Stimulated activated naive CD4-positive, alpha-beta T cell treated with Interleukin-2 at 50 U/mL for 16 hours (primary cell): ENCODE data around the gene MYD88.
"Not testable (repeated sequence)": the region's sequence is repeated elsewhere in the genome, so short reads cannot be mapped to it uniquely, and the experiment has no call there.

Experiments
- DNase-seq: peaks from one replicate; lab custom pipeline; 2025; lab: John Stamatoyannopoulos, UW

MYD88 gene

DNA sequence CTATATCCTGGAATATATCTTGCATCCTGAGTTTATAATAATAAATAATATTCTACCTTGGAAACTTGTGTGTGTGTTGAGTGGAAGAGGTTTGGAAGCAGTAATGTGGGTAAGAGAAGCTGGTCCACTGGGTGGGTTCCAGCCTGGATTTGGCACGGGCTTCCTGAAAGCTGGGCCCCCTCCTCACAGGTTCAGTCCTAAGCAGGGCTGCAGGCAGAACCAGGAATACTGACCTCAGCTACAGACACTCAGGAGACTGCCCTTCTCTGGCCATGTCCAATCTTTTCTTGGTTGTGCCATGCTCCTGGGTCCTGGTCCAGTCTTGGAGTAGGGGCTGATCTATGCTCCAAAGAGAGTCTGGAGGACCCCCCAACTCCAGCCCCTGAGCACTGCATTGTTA lies 4.5 kb downstream of the MYD88 start:
- no peak for DNase-seq

GRCh38 chr3:38143511-38143910 lies 5.0 kb downstream of the MYD88 start:
- DNase-seq: no peak

DNA sequence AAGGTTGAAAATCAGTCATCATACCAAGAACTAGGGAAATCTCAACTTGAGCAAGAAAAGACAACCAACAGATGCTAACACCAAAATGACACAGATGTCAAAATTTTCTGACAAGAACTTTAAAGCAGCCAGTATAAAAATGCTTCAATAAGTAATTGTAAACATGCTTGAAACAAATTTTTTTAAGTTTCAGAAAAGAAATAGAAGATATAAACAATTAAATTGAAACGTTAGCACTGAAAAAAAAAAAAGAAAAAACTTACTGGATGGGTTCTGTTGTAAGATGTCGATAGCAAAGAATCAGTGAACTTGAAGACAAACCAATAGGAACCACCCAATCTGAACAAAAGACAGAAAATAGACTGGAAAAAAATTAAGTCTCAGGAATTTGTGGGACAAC lies 8.0 kb downstream of the MYD88 start:
- DNase-seq: no peak

DNA sequence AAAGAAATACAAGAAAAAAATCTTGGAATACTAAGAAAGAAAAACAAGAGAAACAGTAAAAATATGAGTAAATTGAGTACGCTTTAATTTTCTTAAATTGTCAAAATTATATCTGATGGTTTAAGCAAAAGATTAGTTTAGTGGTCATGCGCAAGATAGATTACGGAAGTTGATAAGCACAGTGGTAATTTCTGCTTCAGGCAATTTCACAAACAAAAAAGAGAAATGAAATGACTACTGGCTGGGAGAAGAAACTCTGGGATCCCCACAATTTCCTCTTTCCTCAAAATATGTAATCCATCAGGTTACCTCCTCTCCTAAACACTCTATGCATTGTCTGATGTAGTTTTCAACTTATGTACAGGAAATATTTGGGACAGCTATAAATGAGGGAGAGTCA lies 9.0 kb downstream of the MYD88 start:
- no peak for DNase-seq

DNA sequence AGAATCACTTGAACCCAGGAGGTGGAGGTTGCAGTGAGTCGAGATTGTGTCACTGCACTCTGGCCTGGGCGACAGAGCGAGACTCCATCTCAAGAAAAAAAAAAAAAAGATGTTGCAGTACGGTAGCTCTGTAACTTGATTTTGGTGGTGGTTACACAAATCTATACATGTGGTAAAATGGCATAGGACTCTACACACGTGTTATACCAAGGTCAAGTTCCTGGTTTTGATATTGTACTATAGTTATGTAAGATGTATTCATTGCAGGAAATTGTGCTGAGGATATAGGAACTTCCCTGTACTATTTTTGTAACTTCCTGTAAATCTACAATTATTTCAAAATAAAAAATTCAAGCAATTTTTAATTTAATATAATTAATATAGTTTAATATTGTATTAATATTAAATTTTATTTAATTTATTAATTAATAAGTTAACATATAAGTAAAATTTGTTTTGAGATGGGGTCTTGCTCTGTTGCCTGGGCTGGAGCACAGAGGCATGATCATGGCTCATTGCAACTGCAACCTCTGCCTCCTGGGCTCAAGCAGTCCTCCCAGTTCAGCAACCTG lies 9.9 kb downstream of the MYD88 start:
- DNase-seq: no peak

DNA sequence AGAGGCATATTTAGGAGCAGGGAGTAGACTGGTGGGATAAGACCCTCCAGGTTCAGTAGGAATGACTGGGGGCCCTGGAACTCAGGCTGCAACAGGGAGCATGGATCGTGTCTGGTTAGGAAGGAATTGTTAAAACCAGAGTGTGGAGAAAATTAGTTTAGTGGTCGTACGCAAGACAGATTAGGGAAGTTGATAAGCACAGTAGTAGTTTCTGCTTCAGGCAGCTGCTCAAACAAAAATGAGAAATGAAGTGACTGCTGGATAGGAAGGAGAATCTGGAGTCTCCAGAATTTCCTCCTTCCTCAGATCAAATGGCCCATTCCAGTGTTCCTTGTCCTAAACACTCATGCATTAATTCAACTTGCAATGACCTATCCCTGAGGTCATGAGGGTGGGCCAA lies 11.2 kb downstream of the MYD88 start:
- DNase-seq: no peak

DNA sequence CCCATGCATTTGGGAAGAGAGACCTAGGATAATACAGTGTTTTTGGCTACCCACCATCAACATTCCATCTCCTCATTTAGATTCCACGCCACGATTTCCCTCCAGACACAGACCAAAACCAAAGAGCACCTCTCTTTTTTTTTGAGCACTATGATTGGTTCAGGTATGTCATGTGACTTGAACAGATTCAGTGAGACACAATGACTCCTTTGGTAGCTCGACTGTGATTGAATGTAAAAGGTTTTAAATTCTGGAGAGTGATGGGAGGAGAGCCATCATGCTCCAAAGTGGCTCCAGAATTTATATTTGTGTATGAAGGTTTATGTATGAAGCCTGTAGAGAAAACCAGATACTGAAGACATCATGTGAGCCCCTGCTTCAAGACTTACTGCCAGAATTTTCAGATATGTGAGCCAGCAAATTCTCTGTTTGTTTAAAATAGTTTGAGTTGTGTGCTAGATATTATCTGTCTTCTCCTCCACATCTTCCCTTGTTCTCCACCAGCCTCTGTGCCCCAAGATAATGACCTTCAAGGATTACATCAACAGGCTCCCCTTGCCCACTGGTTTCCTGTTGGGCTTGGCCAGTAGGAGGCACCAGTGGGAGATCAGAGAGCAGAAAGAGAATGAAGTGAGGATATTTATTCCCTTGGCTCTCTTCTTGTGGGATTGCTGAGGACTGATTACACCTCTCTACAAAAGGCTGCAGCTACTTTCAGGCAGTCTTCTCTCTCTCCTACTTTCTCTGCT lies 12.5 kb downstream of the MYD88 start:
- DNase-seq: no peak

DNA sequence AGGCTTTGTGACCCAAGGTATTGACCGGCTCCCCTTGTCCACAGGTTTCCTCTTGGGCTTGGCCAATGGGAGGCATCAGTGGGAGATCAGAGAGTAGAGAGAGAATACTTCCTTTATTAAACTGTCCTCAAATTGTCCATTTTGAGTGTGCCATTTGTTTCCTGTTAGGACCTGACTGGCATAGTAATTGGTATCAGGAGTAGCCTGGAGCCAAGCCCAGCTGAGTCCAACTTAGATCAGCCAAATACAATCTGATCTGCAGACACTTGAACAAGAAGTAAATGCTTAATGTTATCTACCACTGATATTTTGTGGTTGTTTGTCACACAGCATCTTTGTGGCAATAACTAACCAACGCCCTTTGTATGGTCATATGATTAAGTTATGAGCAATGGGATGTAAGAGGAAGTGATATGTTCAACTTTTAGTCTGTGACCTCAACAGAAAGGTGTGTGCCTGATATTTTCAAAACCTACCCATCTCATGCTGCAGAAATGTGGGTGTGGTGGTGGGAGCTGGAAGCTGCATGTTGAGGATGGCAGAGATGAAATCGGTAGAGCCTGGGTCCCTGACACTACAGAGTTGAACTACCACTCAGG lies 13.3 kb downstream of the MYD88 start:
- no peak for DNase-seq

GRCh38 chr3:38152609-38153008 lies 14.1 kb downstream of the MYD88 start:
- DNase-seq: no peak

DNA sequence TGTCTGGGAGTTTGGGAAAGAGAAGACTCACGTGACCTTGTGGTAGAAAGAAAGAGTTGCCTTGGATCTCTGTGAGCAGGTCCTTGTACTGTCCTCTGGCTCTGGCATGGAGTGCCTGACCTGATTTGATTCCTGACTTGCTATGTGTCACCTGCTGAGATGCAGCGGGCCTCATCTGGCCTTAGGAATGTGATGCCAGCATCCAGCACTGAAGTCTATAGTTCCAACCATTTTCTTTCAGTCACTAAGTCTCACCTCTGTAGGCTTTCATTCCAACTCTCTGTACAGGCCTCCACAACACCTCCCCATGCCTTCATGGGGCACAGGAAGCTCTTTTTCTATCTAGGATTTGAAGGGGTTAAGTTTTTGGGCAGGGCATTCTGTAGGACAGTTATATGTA lies 14.8 kb downstream of the MYD88 start:
- no peak for DNase-seq

DNA sequence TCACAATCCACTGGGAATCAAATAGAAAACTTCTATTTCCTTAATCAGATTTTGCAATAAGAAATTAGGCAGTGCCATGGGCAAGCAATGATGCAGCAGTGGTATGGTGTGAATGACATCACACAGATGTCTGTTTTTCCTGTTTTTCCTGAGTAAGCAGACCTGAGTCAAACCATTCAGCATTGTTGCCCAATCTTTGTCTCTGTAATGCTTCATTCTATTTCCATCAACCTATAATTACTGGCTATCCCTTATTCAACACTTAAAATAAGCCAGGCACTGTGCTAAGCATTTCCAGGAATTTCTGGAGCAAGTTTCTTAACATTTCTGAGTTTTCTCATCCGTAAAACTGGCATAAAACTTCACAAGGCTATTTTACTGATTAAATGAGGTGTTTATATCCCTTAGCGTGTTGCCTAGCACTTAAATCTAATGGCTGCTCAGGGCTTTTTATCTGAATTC lies 15.6 kb downstream of the MYD88 start:
- no peak for DNase-seq

- no peak for DNase-seq
Observed at GRCh38 chr3:38154625-38155255, 16.3 kb downstream of the MYD88 start.

- no peak for DNase-seq
Observed at GRCh38 chr3:38155825-38156224, 17.4 kb downstream of the MYD88 start.

DNA sequence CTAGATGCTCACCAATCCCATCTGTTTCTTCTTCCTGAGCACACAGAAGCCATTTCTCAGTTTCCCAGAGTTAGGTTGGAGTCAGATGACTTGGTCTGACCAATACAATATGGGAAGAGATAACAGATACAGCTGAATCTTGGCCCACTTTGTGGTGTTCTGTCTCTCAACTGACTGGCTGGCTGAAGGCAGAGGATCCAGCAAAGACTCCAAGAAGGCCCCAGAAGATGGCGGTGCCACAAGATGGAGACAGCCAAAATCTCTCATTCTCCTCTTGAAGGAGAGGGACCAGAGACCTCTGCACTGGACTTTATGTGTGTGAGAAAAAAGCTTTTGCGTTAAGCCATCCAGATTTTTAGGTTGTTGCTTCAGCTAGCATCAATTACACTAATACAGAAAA lies 18.7 kb downstream of the MYD88 start:
- DNase-seq: no peak

- DNase-seq: no peak
Observed at GRCh38 chr3:38157595-38157994, 19.1 kb downstream of the MYD88 start.

DNA sequence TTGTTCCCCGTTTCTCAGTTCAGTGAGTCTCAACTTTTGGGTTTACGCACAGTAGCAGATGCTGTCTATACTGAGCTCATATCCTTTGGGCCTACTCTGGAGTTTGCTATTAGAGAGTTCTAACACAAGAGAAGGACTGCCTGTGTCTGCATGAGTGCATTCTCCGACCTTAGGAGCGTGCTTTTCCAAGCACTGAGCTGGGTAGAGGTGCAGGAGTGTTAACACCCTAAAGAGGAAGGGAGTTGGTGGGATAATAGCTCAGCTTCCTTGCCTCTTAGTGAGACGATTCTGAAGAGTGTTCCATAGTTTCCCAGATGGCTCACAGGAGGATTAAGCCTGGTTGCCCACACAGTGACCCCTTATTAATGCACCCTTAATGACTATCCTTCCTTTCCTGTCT lies 20.0 kb downstream of the MYD88 start:
- DNase-seq: no peak

GRCh38 chr3:38160704-38161103 lies 22.2 kb downstream of the MYD88 start:
- DNase-seq: not testable (repeated sequence)

- DNase-seq: no peak
Observed at GRCh38 chr3:38163117-38163840, 24.8 kb downstream of the MYD88 start.

GRCh38 chr3:38163841-38164642 lies 25.6 kb downstream of the MYD88 start:
- no peak for DNase-seq

GRCh38 chr3:38164643-38164951 lies 26.1 kb downstream of the MYD88 start:
- no peak for DNase-seq

GRCh38 chr3:38164952-38165721 lies 26.7 kb downstream of the MYD88 start, which contains the start of gene OXSR1:
OXSR1 (plus strand) TSS chr3:38165537; CDS start chr3:38165877, 340 bp downstream.
- peak; percentile 96 for DNase-seq
